Loucy (cell line): ENCODE results near the gene ETS2.

Source experiments
- EZH2phosphoT487 ChIP-seq: fragments of 200-600 bp; IDR thresholded peaks from 2 replicates; pipeline ENCODE4 v1.6.1; 2018; ENCODE audit warnings: antibody characterized with exemption, mild to moderate bottlenecking, moderate library complexity, borderline replicate concordance
- TF ChIP-seq, protein P1 (sequence below): fragments of 200-600 bp; sonication (generic); conservative IDR thresholded peaks from 2 replicates; pipeline ENCODE4 v1.5.1; 2014; ENCODE audit warnings: mild to moderate bottlenecking, antibody characterized with exemption, low read length

DNA sequence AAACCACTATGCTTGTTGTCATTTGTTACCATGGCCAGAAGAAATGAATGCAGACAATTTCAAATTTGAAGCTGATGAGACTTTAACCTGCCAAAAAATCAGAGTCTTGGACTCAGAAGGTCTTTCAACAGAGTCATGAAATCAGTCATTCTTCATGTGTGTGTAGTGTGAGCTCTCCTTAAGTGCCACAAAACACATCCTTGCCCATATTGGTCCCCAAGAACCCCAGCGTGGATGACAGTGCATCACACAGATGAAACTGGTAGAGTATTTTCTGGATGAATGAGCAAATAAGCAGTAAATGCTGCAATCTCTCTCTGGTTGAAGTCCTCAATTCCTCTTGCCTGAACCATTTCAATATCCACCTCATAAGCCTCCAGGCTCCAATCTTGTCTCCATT lies 28.7 kb upstream of the ETS2 start:
- TF ChIP-seq, protein P1, sequence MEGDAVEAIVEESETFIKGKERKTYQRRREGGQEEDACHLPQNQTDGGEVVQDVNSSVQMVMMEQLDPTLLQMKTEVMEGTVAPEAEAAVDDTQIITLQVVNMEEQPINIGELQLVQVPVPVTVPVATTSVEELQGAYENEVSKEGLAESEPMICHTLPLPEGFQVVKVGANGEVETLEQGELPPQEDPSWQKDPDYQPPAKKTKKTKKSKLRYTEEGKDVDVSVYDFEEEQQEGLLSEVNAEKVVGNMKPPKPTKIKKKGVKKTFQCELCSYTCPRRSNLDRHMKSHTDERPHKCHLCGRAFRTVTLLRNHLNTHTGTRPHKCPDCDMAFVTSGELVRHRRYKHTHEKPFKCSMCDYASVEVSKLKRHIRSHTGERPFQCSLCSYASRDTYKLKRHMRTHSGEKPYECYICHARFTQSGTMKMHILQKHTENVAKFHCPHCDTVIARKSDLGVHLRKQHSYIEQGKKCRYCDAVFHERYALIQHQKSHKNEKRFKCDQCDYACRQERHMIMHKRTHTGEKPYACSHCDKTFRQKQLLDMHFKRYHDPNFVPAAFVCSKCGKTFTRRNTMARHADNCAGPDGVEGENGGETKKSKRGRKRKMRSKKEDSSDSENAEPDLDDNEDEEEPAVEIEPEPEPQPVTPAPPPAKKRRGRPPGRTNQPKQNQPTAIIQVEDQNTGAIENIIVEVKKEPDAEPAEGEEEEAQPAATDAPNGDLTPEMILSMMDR, result no peak
- TF ChIP-seq EZH2phosphoT487, result no peak
